IgD-negative memory B cell (primary cell): ENCODE measurements around the gene LEFTY1. TPM values are rescaled to one million over a fixed set of nuclear protein-coding genes. Genes with fewer than 3 reads are reported as not detected.

ENCODE experiments used
- H3K27ac Mint-ChIP-seq, 3 donors: one replicate each; pipeline ENCODE4 v1.8.0; 2020 to 2022; ENCODE audit warnings: mild to moderate bottlenecking in 3 of 3, mixed read lengths in 3 of 3, moderate library complexity in 1 of 3
- H3K27me3 Mint-ChIP-seq: one replicate; pipeline ENCODE4 v1.8.0; 2021; ENCODE audit warnings: mixed read lengths
- H3K36me3 Mint-ChIP-seq: one replicate; pipeline ENCODE4 v1.8.0; 2020; ENCODE audit warnings: mild to moderate bottlenecking, mixed read lengths
- H3K4me1 Mint-ChIP-seq, 3 donors: one replicate each; pipeline ENCODE4 v1.8.0; 2020 to 2022; ENCODE audit warnings: mixed read lengths in 3 of 3, mild to moderate bottlenecking in 1 of 3
- H3K4me3 Mint-ChIP-seq, 4 donors: one replicate each; pipeline ENCODE4 v1.8.0; 2020 to 2022; ENCODE audit warnings: mild to moderate bottlenecking in 4 of 4, mixed read lengths in 4 of 4, moderate library complexity in 3 of 4
- H3K9me3 Mint-ChIP-seq, 3 donors: one replicate each; pipeline ENCODE4 v1.8.0; 2020 to 2021; ENCODE audit warnings: mixed read lengths in 3 of 3, mild to moderate bottlenecking in 1 of 3
- polyA plus RNA-seq: library from polyadenylated mRNA; unstranded; fragments of 300-500 nt; fragmentation: Illumina TruSeq; gene quantifications from one replicate; pipeline ENCODE4 v1.2.3, GENCODE V29; 2021

LEFTY1 gene
- polyA plus RNA-seq, 1 donor from 2014 or later, result not detected

DNA sequence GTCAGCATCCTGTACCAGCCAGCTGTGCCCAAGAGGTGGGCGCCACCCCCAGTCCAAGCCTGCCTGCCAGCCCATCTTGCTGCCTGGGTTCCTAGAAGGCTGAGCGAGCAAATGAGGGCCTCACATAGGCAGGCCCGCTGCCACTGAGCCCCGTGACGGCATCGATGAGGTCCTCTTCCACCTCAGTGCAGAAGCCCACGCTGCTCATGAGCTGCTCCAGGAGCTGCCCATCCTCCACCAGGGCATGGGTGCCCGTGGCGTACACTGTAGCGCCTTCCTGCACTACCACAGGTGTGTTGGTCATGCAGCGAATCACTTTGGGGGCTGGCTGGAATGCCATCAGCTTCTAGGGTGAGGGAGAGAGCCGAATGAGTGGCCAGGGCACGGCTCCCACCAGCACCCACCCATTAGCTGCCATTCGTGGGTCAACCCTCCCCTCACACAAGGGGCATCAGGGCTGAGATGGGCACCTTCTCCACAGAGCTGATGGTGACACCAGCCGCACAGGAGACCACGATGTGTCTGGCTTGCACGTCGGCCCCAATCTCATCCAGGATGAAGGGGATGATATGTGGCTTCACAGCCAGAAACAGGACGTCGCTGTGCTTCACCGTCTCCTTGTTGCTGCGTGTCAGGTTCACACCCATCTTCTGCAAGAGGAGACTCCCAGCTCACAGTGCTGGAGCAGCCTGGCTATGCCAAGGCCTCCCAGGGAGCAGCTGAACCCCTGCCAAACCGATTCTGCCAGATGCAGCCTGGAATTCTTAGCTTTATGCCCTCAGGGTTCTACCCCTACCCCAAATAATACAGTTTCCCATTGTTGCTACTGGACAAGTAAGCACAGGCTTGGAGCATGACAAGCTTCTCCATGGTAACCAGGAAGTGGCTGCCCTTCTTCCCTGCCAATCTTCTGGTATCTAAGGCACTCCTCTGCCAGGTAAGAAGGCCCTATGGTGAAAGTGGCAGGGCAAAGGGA, 33.1 kb upstream of the LEFTY1 start:
- Mint-ChIP-seq H3K9me3 (no peaks in the 10 kb centered on the region), H3K27ac (no peak overlapping the region), H3K4me1 (peaks cover 4 to 11% (median 6%) of the 10 kb centered on the region in 3 donors), H3K36me3 (no peaks in the 10 kb centered on the region), H3K27me3 (no peaks in the 10 kb centered on the region), H3K4me3 (peak overlapping the region in 2 of 4 donors; percentile 93 to 97)

GRCh38 chr1:225919906-225920305, 31.0 kb upstream of the LEFTY1 start:
- H3K27ac Mint-ChIP-seq, result no peak overlapping the region

DNA sequence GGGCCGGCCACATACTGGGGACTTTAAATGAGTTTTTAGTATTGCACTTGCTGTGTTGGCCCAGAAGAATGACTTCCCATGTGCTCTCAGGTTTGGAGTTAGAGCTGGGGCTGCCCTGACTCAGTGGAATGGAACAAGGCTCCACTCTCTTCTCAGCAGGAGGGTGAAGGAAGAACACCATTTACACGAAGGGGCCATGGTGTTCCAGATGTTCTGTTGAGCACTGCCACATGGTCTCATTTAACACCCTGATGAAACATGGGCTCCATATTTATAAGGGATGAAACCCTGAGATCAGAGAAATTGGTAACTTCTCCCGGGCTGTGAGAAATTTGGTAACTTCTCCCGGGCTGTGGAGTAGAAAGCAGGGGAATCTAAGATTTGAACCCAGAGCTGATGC, 29.3 kb upstream of the LEFTY1 start:
- Mint-ChIP-seq H3K27me3 (no peaks in the 10 kb centered on the region), H3K9me3 (no peaks in the 10 kb centered on the region), H3K36me3 (no peaks in the 10 kb centered on the region), H3K27ac (no peak overlapping the region), H3K4me3 (no peak overlapping the region), H3K4me1 (peaks cover 5 to 8% (median 8%) of the 10 kb centered on the region in 3 donors)

More at GRCh38 chr1:225919906-225920305, 31.0 kb upstream of the LEFTY1 start:
- H3K27me3 Mint-ChIP-seq, result no peaks in the 10 kb centered on the region
- peaks cover 5 to 10% (median 6%) of the 10 kb centered on the region in 3 donors for H3K4me1 Mint-ChIP-seq
- H3K36me3 Mint-ChIP-seq, result no peaks in the 10 kb centered on the region
- H3K9me3 Mint-ChIP-seq, result no peaks in the 10 kb centered on the region
- no peak overlapping the region for H3K4me3 Mint-ChIP-seq

DNA sequence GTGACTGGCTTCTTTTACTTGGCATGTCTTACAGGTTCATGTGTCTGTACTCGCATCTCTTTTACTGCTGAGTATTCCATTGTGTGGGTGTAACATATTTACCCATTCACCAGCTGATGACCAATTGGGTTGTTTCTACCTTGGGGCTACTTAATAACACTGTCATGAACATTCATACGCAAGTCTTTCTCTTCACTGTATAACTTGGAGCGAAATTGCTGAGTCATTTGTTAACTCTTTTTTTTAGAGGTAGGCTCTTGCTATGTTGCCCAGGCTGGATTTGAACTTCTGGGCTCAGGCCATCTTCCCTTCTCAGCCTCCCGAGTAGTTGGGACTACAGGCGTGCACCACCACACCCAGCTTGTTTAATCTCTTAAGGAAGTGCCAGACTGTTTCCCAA, 28.6 kb upstream of the LEFTY1 start:
- Mint-ChIP-seq H3K4me3 (no peak overlapping the region), H3K4me1 (peaks cover 0 to 8% (median 3%) of the 10 kb centered on the region in 3 donors), H3K27ac (no peak overlapping the region), H3K9me3 (no peaks in the 10 kb centered on the region), H3K27me3 (no peaks in the 10 kb centered on the region), H3K36me3 (no peaks in the 10 kb centered on the region)

- Mint-ChIP-seq H3K36me3 (no peaks in the 10 kb centered on the region), H3K4me3 (no peak overlapping the region), H3K4me1 (peaks cover 0 to 8% (median 3%) of the 10 kb centered on the region in 3 donors), H3K27me3 (no peaks in the 10 kb centered on the region), H3K27ac (no peak overlapping the region), H3K9me3 (no peaks in the 10 kb centered on the region)
Measured at GRCh38 chr1:225917101-225917500, 28.2 kb upstream of the LEFTY1 start.

DNA sequence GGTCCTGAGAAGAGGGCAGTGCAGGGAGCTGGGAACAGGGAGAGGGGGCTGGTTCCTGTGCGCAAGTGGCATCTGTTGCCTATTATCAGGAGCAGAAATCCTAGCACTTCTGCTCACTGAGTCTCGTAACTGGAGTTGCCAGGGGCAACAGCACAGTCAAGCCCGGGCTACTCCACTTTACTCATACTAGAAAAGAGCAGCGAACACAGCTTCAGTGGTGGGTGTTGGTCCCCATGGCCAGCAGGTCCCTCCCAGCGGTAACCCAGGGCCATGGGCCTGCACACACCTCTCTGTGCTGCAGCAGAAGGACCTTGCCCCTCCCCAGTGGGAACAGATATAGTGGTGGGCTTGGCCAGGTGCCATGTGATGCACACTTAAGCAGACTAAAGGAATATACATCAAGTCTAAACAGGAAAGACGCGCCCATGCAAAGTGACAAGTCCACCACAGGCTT, 26.6 kb upstream of the LEFTY1 start:
- Mint-ChIP-seq H3K27ac (no peak overlapping the region), H3K4me3 (no peak overlapping the region), H3K36me3 (no peaks in the 10 kb centered on the region), H3K9me3 (no peaks in the 10 kb centered on the region), H3K4me1 (peaks cover 3 to 10% (median 7%) of the 10 kb centered on the region in 3 donors), H3K27me3 (no peaks in the 10 kb centered on the region)

GRCh38 chr1:225914947-225915346, 26.0 kb upstream of the LEFTY1 start:
- Mint-ChIP-seq H3K9me3 (no peaks in the 10 kb centered on the region), H3K27ac (no peak overlapping the region), H3K4me3 (no peak overlapping the region), H3K4me1 (peaks cover 4 to 17% (median 13%) of the 10 kb centered on the region in 3 donors), H3K27me3 (no peaks in the 10 kb centered on the region), H3K36me3 (no peaks in the 10 kb centered on the region)

GRCh38 chr1:225914391-225914790, 25.4 kb upstream of the LEFTY1 start:
- Mint-ChIP-seq H3K27ac (no peak overlapping the region), H3K4me3 (no peak overlapping the region), H3K9me3 (no peaks in the 10 kb centered on the region), H3K4me1 (peaks cover 9 to 21% (median 19%) of the 10 kb centered on the region in 3 donors), H3K36me3 (no peaks in the 10 kb centered on the region), H3K27me3 (no peaks in the 10 kb centered on the region)

- Mint-ChIP-seq H3K27me3 (no peaks in the 10 kb centered on the region), H3K4me1 (peaks cover 10 to 25% (median 22%) of the 10 kb centered on the region in 3 donors), H3K36me3 (no peaks in the 10 kb centered on the region), H3K4me3 (no peak overlapping the region), H3K27ac (no peak overlapping the region), H3K9me3 (no peaks in the 10 kb centered on the region)
Measured at GRCh38 chr1:225911191-225912130, 22.5 kb upstream of the LEFTY1 start.

DNA sequence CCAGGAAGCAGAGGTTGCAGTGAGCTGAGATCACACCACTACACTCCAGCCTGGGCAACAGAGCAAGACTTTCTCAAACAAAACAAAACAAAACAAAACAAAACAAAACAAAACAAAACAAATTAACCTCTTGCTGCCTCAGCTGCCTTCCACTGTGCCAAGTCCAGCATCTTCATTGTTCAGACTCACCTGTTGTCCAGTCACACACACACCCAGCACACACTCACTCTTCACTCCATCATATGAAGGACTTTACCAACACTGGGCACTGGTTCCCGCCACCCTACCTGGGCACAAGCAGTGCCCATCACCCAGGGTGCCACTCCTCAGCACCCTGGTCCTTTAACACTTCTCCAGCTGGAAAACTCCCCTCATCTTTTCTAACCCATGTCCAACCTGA, 20.5 kb upstream of the LEFTY1 start:
- no peaks in the 10 kb centered on the region for H3K27me3 Mint-ChIP-seq
- peak overlapping the region in 2 of 4 donors; percentile 41 to 79 for H3K4me3 Mint-ChIP-seq
- no peak overlapping the region for H3K27ac Mint-ChIP-seq
- H3K9me3 Mint-ChIP-seq, result no peaks in the 10 kb centered on the region
- peaks cover 6 to 22% (median 17%) of the 10 kb centered on the region in 3 donors for H3K4me1 Mint-ChIP-seq
- H3K36me3 Mint-ChIP-seq, result no peaks in the 10 kb centered on the region

GRCh38 chr1:225908773-225909172, 19.8 kb upstream of the LEFTY1 start:
- H3K36me3 Mint-ChIP-seq, result no peaks in the 10 kb centered on the region
- H3K27me3 Mint-ChIP-seq, result no peaks in the 10 kb centered on the region
- peaks cover 0 to under 1% (median 0%) of the 10 kb centered on the region in 3 donors for H3K9me3 Mint-ChIP-seq
- H3K4me3 Mint-ChIP-seq, result no peak overlapping the region
- H3K27ac Mint-ChIP-seq, result peak overlapping the region in 1 of 3 donors; percentile 55
- H3K4me1 Mint-ChIP-seq, result peaks cover 6 to 22% (median 17%) of the 10 kb centered on the region in 3 donors

DNA sequence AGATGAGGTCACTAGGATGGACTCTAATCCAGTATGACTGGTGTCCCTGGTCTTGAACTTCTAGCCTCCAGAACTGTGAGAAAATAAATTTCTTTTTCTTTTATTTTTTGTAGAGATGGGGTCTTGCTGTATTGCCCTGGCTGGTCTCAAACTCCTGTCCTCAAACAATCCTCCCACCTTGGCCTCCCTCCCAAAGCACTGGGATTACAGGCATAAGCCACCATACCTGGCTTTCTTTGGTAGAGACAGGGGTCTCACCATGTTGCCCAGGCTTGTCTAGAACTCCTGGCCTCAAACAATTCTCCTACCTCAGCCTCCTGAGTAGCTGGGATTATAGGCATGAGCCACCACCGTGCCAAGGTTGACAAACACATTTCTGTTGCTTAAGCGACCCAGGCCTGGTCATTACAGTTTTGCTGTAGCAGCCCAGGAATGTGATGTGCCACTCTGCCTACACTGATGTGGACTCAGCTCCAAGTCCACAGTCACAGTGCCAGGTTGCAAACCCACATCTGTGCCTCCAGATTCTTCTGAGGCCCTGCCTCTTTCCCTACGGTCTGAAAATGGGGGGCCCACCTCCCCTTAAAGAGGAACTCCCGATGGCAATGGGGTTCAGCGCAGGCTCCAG, 19.2 kb upstream of the LEFTY1 start:
- H3K36me3 Mint-ChIP-seq, result no peaks in the 10 kb centered on the region

DNA sequence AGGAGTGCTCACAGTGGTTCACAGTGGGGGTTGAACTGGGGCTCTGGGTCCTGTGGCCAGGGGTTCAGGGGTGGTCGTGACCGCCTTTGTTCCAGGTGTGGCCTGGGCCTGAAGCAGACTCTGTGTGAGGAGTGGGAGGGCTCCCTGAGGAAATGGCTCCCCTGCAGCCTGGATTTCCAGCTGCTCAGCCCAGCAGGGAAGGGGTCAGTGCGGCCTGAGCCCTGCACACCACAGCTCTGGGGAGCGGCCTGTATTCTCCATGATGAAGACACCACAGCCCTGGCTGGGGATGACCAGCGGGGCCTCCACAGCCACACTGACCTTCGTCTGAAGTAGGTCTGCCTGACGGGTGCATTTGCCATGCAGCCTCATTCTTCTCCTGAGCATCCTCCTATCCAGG, 18.4 kb upstream of the LEFTY1 start:
- H3K9me3 Mint-ChIP-seq, result peaks cover 0 to 3% (median 2%) of the 10 kb centered on the region in 3 donors
- peaks cover 6 to 24% (median 17%) of the 10 kb centered on the region in 3 donors for H3K4me1 Mint-ChIP-seq
- no peaks in the 10 kb centered on the region for H3K27me3 Mint-ChIP-seq
- no peak overlapping the region for H3K4me3 Mint-ChIP-seq
- H3K27ac Mint-ChIP-seq, result no peak overlapping the region
- H3K36me3 Mint-ChIP-seq, result no peaks in the 10 kb centered on the region

More for the DNA sequence above, 19.2 kb upstream of the LEFTY1 start:
- Mint-ChIP-seq H3K4me3 (no peak overlapping the region), H3K27me3 (no peaks in the 10 kb centered on the region), H3K4me1 (peaks cover 6 to 22% (median 17%) of the 10 kb centered on the region in 3 donors), H3K9me3 (peaks cover 0 to 3% (median 2%) of the 10 kb centered on the region in 3 donors), H3K27ac (peak overlapping the region in 1 of 3 donors; percentile 55)

- H3K4me3 Mint-ChIP-seq, result no peak overlapping the region
- peaks cover 0 to 3% (median 2%) of the 10 kb centered on the region in 3 donors for H3K9me3 Mint-ChIP-seq
- no peaks in the 10 kb centered on the region for H3K36me3 Mint-ChIP-seq
- peaks cover 6 to 21% (median 17%) of the 10 kb centered on the region in 3 donors for H3K4me1 Mint-ChIP-seq
- no peaks in the 10 kb centered on the region for H3K27me3 Mint-ChIP-seq
- H3K27ac Mint-ChIP-seq, result peak overlapping the region in 1 of 3 donors; percentile 71
Measured at GRCh38 chr1:225906467-225906866, 17.5 kb upstream of the LEFTY1 start.
